HepG2 (cell line): Measurements from ENCODE around the gene KIF24. TPM values are rescaled to one million over a fixed set of nuclear protein-coding genes. Genes with fewer than 3 reads are reported as not detected.

Source experiments
- CCAR2 ChIP-seq: fragments of 200-400 bp; formaldehyde crosslinking; optimal IDR thresholded peaks from 2 replicates; pipeline ENCODE3; 2018; ENCODE audit warnings: low read depth, mild to moderate bottlenecking, low read length, moderate library complexity
- FOXA3 ChIP-seq: IDR thresholded peaks from 2 replicates; pipeline ENCODE4 v1.6.1; 2016; ENCODE audit warnings: missing genetic modification reagents, missing compliant biosample characterization
- FUBP1 ChIP-seq: sonication (generic); formaldehyde crosslinking; IDR thresholded peaks from 2 replicates; pipeline ENCODE4 v1.5.1; 2020; ENCODE audit warnings: missing genetic modification reagents, mild to moderate bottlenecking, borderline replicate concordance
- GATAD2A ChIP-seq: IDR thresholded peaks from 2 replicates; pipeline ENCODE4 v1.6.1; 2016
- HIVEP1 ChIP-seq: sonication (generic); formaldehyde crosslinking; IDR thresholded peaks from 2 replicates; pipeline ENCODE4 v1.4.0; 2020; ENCODE audit warnings: mild to moderate bottlenecking, missing genetic modification reagents
- MATR3 ChIP-seq: sonication (generic); formaldehyde crosslinking; IDR thresholded peaks from 2 replicates; pipeline ENCODE4 v1.4.0; 2020; ENCODE audit warnings: missing genetic modification reagents
- TBX3 ChIP-seq: fragments of 450-650 bp; IDR thresholded peaks from 2 replicates; pipeline ENCODE4 v1.6.1; 2017; ENCODE audit warnings: antibody characterized with exemption, mild to moderate bottlenecking, inconsistent platforms, borderline replicate concordance
- TMF1 ChIP-seq: sonication (generic); formaldehyde crosslinking; IDR thresholded peaks from 2 replicates; pipeline ENCODE4 v1.8.1; 2022; ENCODE audit warnings: low read depth, missing genetic modification reagents
- ZBTB21 ChIP-seq: sonication (generic); formaldehyde crosslinking; IDR thresholded peaks from 2 replicates; pipeline ENCODE4 v1.4.0; 2020; ENCODE audit warnings: missing genetic modification reagents
- ZNF101 ChIP-seq: sonication (generic); formaldehyde crosslinking; IDR thresholded peaks from 2 replicates; pipeline ENCODE4 v1.4.0; 2020; ENCODE audit warnings: mild to moderate bottlenecking, low read depth, missing genetic modification reagents, borderline replicate concordance
- ZNF281 ChIP-seq: sonication (generic); formaldehyde crosslinking; IDR thresholded peaks from 2 replicates; pipeline ENCODE4 v1.4.0; 2020; ENCODE audit warnings: missing genetic modification reagents, borderline replicate concordance
- ZNF282 ChIP-seq: fragments of 450-650 bp; IDR thresholded peaks from 2 replicates; pipeline ENCODE4 v1.6.1; 2018; ENCODE audit not compliant: partially characterized antibody
- ZNF547 ChIP-seq: sonication (generic); formaldehyde crosslinking; IDR thresholded peaks from 2 replicates; pipeline ENCODE4 v1.5.1; 2020; ENCODE audit warnings: mild to moderate bottlenecking, missing genetic modification reagents
- ZNF777 ChIP-seq: sonication (generic); formaldehyde crosslinking; IDR thresholded peaks from 2 replicates; pipeline ENCODE4 v1.4.0; 2020; ENCODE audit warnings: missing genetic modification reagents
- ZNF780A ChIP-seq: sonication (generic); formaldehyde crosslinking; IDR thresholded peaks from 2 replicates; pipeline ENCODE4 v1.8.0; 2022; ENCODE audit warnings: mild to moderate bottlenecking, missing genetic modification reagents, moderate library complexity
- ZNF891 ChIP-seq: sonication (generic); formaldehyde crosslinking; IDR thresholded peaks from 2 replicates; pipeline ENCODE4 v1.5.0; 2020; ENCODE audit warnings: mild to moderate bottlenecking, missing genetic modification reagents
- polyA plus RNA-seq, 8 experiments: library from polyadenylated mRNA; depleted of rRNA in 3 of 8; stranded (reverse) in 7 of 8; unstranded in 1 of 8; fragments of >200 nt; fragmentation: Illumina TruSeq in 4 of 8; extraction: Trizol in 4 of 8; gene quantifications; 2 replicates each; pipeline versions ENCODE4 v1.2.1 to v1.2.3, GENCODE V29; 2011 to 2016; ENCODE audit warnings: low read depth in 4 of 8, missing spikeins in 1 of 8, mixed read lengths in 1 of 8; ENCODE audit not compliant: insufficient read depth in 1 of 8
- total RNA-seq, 5 experiments: library from RNA; depleted of rRNA; stranded (reverse); fragments of >200 nt; fragmentation: Illumina TruSeq; extraction: Trizol; gene quantifications; 2 replicates each; pipeline ENCODE4 v1.2.3, GENCODE V29; 2016; ENCODE audit warnings: low read depth in 1 of 5
- TF ChIP-seq, protein P1 (sequence below): sonication (generic); formaldehyde crosslinking; IDR thresholded peaks from 2 replicates; pipeline ENCODE4 v1.9.0; 2021; ENCODE audit warnings: missing genetic modification reagents, mild to moderate bottlenecking, borderline replicate concordance
- TF ChIP-seq, protein P2 (sequence below): sonication (generic); formaldehyde crosslinking; IDR thresholded peaks from 2 replicates; pipeline ENCODE4 v1.4.0; 2020; ENCODE audit warnings: missing genetic modification reagents
- TF ChIP-seq, protein P3 (sequence below): sonication (generic); formaldehyde crosslinking; IDR thresholded peaks from 2 replicates; pipeline ENCODE4 v1.8.0; 2022; ENCODE audit warnings: missing genetic modification reagents, mild to moderate bottlenecking, moderate library complexity, borderline replicate concordance
- TF ChIP-seq, protein P4 (sequence below): sonication (generic); formaldehyde crosslinking; IDR thresholded peaks from 2 replicates; pipeline ENCODE4 v1.5.1; 2020; ENCODE audit warnings: missing genetic modification reagents, mild to moderate bottlenecking, borderline replicate concordance

Gene KIF24
- total and polyA plus RNA-seq, 2 of the 13 experiments (the other 11 are each of a cell fraction or from before 2014, with no cell fraction given), result 1.1 to 3.0 TPM

GRCh38 chr9:34328500-34328986 is 525 bp downstream of the KIF24 start (continued):
- TF ChIP-seq ZNF281, result no peak
- peak; percentile 43; the same call in 1 of the 2 replicates for TF ChIP-seq FOXA3 (CRISPR knock-in tag)
- TF ChIP-seq ZNF891 (CRISPR knock-in tag), result no peak
- TF ChIP-seq GATAD2A (CRISPR knock-in tag), result no peak
- TF ChIP-seq ZNF547 (CRISPR knock-in tag), result 0 out of 2 replicates have a peak, but pooled peaks have one; percentile 43
- no peak for TF ChIP-seq ZNF282
- no peak for TF ChIP-seq MATR3
- no peak for TF ChIP-seq ZBTB21 (CRISPR knock-in tag)
- TF ChIP-seq, protein P1, sequence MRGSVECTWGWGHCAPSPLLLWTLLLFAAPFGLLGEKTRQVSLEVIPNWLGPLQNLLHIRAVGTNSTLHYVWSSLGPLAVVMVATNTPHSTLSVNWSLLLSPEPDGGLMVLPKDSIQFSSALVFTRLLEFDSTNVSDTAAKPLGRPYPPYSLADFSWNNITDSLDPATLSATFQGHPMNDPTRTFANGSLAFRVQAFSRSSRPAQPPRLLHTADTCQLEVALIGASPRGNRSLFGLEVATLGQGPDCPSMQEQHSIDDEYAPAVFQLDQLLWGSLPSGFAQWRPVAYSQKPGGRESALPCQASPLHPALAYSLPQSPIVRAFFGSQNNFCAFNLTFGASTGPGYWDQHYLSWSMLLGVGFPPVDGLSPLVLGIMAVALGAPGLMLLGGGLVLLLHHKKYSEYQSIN (CRISPR knock-in tag), result no peak
- no peak for TF ChIP-seq ZNF780A (CRISPR knock-in tag)
- TF ChIP-seq TBX3, result no peak
- TF ChIP-seq, protein P2, sequence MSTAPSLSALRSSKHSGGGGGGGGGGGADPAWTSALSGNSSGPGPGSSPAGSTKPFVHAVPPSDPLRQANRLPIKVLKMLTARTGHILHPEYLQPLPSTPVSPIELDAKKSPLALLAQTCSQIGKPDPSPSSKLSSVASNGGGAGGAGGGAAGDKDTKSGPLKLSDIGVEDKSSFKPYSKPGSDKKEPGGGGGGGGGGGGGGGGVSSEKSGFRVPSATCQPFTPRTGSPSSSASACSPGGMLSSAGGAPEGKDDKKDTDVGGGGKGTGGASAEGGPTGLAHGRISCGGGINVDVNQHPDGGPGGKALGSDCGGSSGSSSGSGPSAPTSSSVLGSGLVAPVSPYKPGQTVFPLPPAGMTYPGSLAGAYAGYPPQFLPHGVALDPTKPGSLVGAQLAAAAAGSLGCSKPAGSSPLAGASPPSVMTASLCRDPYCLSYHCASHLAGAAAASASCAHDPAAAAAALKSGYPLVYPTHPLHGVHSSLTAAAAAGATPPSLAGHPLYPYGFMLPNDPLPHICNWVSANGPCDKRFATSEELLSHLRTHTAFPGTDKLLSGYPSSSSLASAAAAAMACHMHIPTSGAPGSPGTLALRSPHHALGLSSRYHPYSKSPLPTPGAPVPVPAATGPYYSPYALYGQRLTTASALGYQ (CRISPR knock-in tag), result 0 out of 2 replicates have a peak, but pooled peaks have one; percentile 10
- no peak for TF ChIP-seq CCAR2
- TF ChIP-seq, protein P3, sequence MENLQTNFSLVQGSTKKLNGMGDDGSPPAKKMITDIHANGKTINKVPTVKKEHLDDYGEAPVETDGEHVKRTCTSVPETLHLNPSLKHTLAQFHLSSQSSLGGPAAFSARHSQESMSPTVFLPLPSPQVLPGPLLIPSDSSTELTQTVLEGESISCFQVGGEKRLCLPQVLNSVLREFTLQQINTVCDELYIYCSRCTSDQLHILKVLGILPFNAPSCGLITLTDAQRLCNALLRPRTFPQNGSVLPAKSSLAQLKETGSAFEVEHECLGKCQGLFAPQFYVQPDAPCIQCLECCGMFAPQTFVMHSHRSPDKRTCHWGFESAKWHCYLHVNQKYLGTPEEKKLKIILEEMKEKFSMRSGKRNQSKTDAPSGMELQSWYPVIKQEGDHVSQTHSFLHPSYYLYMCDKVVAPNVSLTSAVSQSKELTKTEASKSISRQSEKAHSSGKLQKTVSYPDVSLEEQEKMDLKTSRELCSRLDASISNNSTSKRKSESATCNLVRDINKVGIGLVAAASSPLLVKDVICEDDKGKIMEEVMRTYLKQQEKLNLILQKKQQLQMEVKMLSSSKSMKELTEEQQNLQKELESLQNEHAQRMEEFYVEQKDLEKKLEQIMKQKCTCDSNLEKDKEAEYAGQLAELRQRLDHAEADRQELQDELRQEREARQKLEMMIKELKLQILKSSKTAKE (CRISPR knock-in tag), result no peak
- TF ChIP-seq HIVEP1 (CRISPR knock-in tag), result no peak
- no peak for TF ChIP-seq TMF1
- TF ChIP-seq ZNF101 (CRISPR knock-in tag), result no peak
- TF ChIP-seq FUBP1 (CRISPR knock-in tag), result no peak
- TF ChIP-seq, protein P4, sequence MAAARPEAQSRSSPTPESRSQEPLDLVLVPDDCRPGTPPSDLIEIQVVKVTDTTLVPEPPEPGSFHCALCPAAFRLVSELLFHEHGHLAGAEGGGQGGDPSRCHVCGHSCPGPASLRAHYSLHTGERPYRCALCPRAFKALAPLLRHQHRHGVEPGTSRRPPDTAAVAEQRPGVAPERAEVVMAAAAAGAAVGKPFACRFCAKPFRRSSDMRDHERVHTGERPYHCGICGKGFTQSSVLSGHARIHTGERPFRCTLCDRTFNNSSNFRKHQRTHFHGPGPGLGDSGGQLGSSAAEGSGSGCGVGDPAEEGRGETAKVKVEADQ (CRISPR knock-in tag), result 0 out of 2 replicates have a peak, but pooled peaks have one; percentile 1
- no peak for TF ChIP-seq ZNF777 (CRISPR knock-in tag)
